Measurements from ENCODE around the gene CCDC194. TPM values are rescaled to one million over a fixed set of nuclear protein-coding genes. Genes with fewer than 3 reads are reported as not detected.

Gene CCDC194
- total and polyA plus RNA-seq, 2 of the 13 experiments (the other 11 are each of a cell fraction or from before 2014, with no cell fraction given): 0.13 to 0.21 TPM

- TF ChIP-seq AHDC1 (CRISPR knock-in tag; IDR thresholded peaks at IDR 0.05; ENCODE audit: borderline replicate concordance) (no peak), TFAP4 (IDR thresholded peaks at IDR 0.05; ENCODE audit: borderline replicate concordance, low read depth) (peak; percentile 16; the same call in 1 of the 2 replicates), MLXIP (CRISPR knock-in tag; IDR thresholded peaks at IDR 0.05; ENCODE audit: borderline replicate concordance) (0 out of 2 replicates have a peak, but pooled peaks have one; percentile 5), BCL6 (CRISPR knock-in tag; IDR thresholded peaks at IDR 0.05) (no peak), RFX1 (IDR thresholded peaks at IDR 0.05) (no peak), HNF1B (CRISPR knock-in tag; IDR thresholded peaks at IDR 0.05) (peak; percentile 51; the same call in 1 of the 2 replicates), ZNF720 (CRISPR knock-in tag; IDR thresholded peaks at IDR 0.05) (no peak), POLR2A (IDR thresholded peaks at IDR 0.05; ENCODE audit: insufficient read depth in 1 of 2, low read depth in 2 of 2, low read length in 2 of 2) (peak; percentile 66 to 88; a peak in 3 of 4 replicates), MAFK (conservative IDR thresholded peaks at IDR 0.05 in 1 of 2, IDR thresholded peaks at IDR 0.05 in 1 of 2; ENCODE audit: low read length in 2 of 2) (no peak), ZNF713 (CRISPR knock-in tag; IDR thresholded peaks at IDR 0.05) (no peak), ZFY (CRISPR knock-in tag; IDR thresholded peaks at IDR 0.05) (no peak), ZNF761 (CRISPR knock-in tag; conservative IDR thresholded peaks at IDR 0.05) (no peak), TIGD3 (CRISPR knock-in tag; IDR thresholded peaks at IDR 0.05; ENCODE audit: borderline replicate concordance) (no peak), NR1H2 (CRISPR knock-in tag; IDR thresholded peaks at IDR 0.05; ENCODE audit: borderline replicate concordance, low read depth) (no peak), ZNF572 (CRISPR knock-in tag; IDR thresholded peaks at IDR 0.05) (no peak)
Measured at GRCh38 chr19:17406046-17406886, 12.3 kb upstream of the CCDC194 start (continued).
